Motor neuron (in vitro differentiated cells): ENCODE results near the gene OR4F6. TPM values are rescaled to one million over a fixed set of nuclear protein-coding genes. Genes with fewer than 3 reads are reported as not detected.

Experiments used
- total RNA-seq, 8 experiments: library from RNA; unstranded; fragments of 300-600 nt; gene quantifications; 2 replicates each; pipeline versions ENCODE4 v1.2.3 to v1.2.4, GENCODE V29; 2022

The OR4F6 gene
- total RNA-seq, 8 experiments from 2014 or later: 0.13 to 0.28 TPM; not detected in 6

Other genes starting within 250 kb of the OR4F6 start
- gene TM2D3, start 151.1 kb upstream of the OR4F6 start, total RNA-seq: 10 to 100 TPM; 38.4 to 96.6 (median 64.0) TPM
- 10 to 100 TPM; 12.0 to 31.4 (median 19.4) TPM for gene TARS3, start 79.0 kb upstream of the OR4F6 start, total RNA-seq
- under 1 TPM in 3 of 8 experiments, not detected in 5; 0.08 to 0.57 (median 0.18) TPM for gene OR4F15, start 8.7 kb downstream of the OR4F6 start, total RNA-seq